Gastroesophageal sphincter (tissue), 3 donors: ENCODE measurements around the gene LCE4A.

Source experiments
- CTCF ChIP-seq, 4 experiments: fragments of 200-600 bp in 2 of 4; fragments of 450-650 bp in 2 of 4; sonication (generic) in 1 of 4; IDR thresholded peaks; one replicate each; pipeline ENCODE4 v1.5.1; 2017 to 2019; ENCODE audit warnings: antibody characterized with exemption in 4 of 4, mild to moderate bottlenecking in 2 of 4, moderate library complexity in 2 of 4
- EP300 ChIP-seq: sonication (generic); formaldehyde crosslinking; IDR thresholded peaks from one replicate; pipeline ENCODE4 v1.6.1; 2017; ENCODE audit warnings: antibody characterized with exemption, mild to moderate bottlenecking
- POLR2A ChIP-seq, 2 donors: fragments of 450-650 bp; IDR thresholded peaks; one replicate each; pipeline ENCODE4 v1.6.1; 2017; ENCODE audit warnings: antibody characterized with exemption in 2 of 2, mild to moderate bottlenecking in 2 of 2, moderate library complexity in 1 of 2
- POLR2AphosphoS5 ChIP-seq: sonication (generic); formaldehyde crosslinking; IDR thresholded peaks from one replicate; pipeline ENCODE4 v1.6.1; 2017; ENCODE audit warnings: antibody characterized with exemption

DNA sequence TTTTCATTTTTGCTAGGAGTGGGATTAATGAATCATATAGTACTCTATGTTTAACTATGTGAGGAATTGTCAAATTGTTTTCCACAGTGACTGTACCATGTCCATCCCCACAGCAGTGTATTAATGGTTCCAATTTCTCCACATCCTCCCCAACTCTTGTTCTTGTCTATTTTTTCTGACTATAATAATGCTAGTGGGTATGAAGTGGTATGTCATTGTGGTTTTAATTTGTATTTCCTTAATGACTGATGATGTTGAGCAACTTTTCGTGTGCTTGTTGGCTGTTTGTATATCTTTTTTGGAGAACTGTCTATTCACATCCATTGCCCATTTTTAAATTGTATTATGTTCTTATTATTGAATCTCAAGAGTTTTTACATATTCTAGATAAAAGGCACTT is 39.9 kb downstream of the LCE4A start:
- TF ChIP-seq CTCF (IDR thresholded peaks at IDR 0.05), result no peak
- no peak for TF ChIP-seq EP300
- TF ChIP-seq POLR2A (IDR thresholded peaks at IDR 0.05), result no peak
- TF ChIP-seq POLR2AphosphoS5, result no peak
